ENCODE results near the gene CCDC148. TPM values are rescaled to one million over a fixed set of nuclear protein-coding genes. Genes with fewer than 3 reads are reported as not detected.

CCDC148 gene
- total and polyA plus RNA-seq, 2 experiments from 2014 or later, result 1.2 to 1.8 TPM

GRCh38 chr2:158323381-158323780 is 133.2 kb downstream of the CCDC148 start:
- H3K27ac Mint-ChIP-seq, result no peak overlapping the region
- H3K9me2 ChIP-seq (ENCODE audit: insufficient read depth), result peaks cover 3% of the 10 kb centered on the region; the same call in 1 of the 2 replicates
- 0 out of 2 replicates have a peak, but pooled peaks cover 4% of the 10 kb centered on the region for H3K36me3 ChIP-seq (ENCODE audit: insufficient read depth)
- H3K27ac ChIP-seq (ENCODE audit: low read depth), result no peak overlapping the region
- H3K79me2 ChIP-seq (replicated peaks; ENCODE audit: insufficient read depth), result no peaks in the 10 kb centered on the region
- no peak overlapping the region for H3K4me3 Mint-ChIP-seq
- peaks cover 3% of the 10 kb centered on the region for H3K27me3 Mint-ChIP-seq (ENCODE audit: insufficient read depth, low read depth, poor library complexity)
- peaks cover 5% of the 10 kb centered on the region for H3K4me1 Mint-ChIP-seq
- ATAC-seq (no peak), DNase-seq (ENCODE audit: low spot score) (no peak)
- no peak overlapping the region for H2AFZ ChIP-seq
- H3K4me3 ChIP-seq, result no peak overlapping the region
- H3F3A ChIP-seq (replicated peaks; ENCODE audit: low read depth), result no peaks in the 10 kb centered on the region
- H3K27me3 ChIP-seq (ENCODE audit: insufficient read depth), result no peaks in the 10 kb centered on the region
- TF ChIP-seq ZNF114 (CRISPR knock-in tag; IDR thresholded peaks at IDR 0.05) (no peak), REST (IDR thresholded peaks at IDR 0.05; ENCODE audit: unreplicated experiment) (no peak), EZH2 (IDR thresholded peaks at IDR 0.05; ENCODE audit: low read depth, unreplicated experiment) (no peak), ZNF331 (CRISPR knock-in tag; IDR thresholded peaks at IDR 0.05; ENCODE audit: low read depth) (no peak), NANOG (IDR thresholded peaks at IDR 0.05; ENCODE audit: borderline replicate concordance) (no peak), ETS1 (IDR thresholded peaks at IDR 0.05) (no peak), STAT1 (IDR thresholded peaks at IDR 0.05; ENCODE audit: unreplicated experiment) (no peak), ZNF462 (CRISPR knock-in tag; IDR thresholded peaks at IDR 0.05) (no peak), JUNB (IDR thresholded peaks at IDR 0.05; ENCODE audit: unreplicated experiment) (no peak), POLR2AphosphoS5 (IDR thresholded peaks at IDR 0.05; ENCODE audit: low read depth) (no peak), EZH2phosphoT487 (IDR thresholded peaks at IDR 0.05; ENCODE audit: unreplicated experiment) (no peak), CREB1 (CRISPR knock-in tag; IDR thresholded peaks at IDR 0.05; ENCODE audit: low read depth) (no peak)
- TF ChIP-seq, protein P1, sequence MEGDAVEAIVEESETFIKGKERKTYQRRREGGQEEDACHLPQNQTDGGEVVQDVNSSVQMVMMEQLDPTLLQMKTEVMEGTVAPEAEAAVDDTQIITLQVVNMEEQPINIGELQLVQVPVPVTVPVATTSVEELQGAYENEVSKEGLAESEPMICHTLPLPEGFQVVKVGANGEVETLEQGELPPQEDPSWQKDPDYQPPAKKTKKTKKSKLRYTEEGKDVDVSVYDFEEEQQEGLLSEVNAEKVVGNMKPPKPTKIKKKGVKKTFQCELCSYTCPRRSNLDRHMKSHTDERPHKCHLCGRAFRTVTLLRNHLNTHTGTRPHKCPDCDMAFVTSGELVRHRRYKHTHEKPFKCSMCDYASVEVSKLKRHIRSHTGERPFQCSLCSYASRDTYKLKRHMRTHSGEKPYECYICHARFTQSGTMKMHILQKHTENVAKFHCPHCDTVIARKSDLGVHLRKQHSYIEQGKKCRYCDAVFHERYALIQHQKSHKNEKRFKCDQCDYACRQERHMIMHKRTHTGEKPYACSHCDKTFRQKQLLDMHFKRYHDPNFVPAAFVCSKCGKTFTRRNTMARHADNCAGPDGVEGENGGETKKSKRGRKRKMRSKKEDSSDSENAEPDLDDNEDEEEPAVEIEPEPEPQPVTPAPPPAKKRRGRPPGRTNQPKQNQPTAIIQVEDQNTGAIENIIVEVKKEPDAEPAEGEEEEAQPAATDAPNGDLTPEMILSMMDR (conservative IDR thresholded peaks at IDR 0.05; ENCODE audit: low read depth in 2 of 2), result no peak
- peaks cover 17% of the 10 kb centered on the region for H3K9me3 Mint-ChIP-seq
- peaks cover 15% of the 10 kb centered on the region; the same call in 2 of the 3 replicates for H3K36me3 Mint-ChIP-seq (ENCODE audit: low read depth)
- H3K4me2 ChIP-seq, result no peak overlapping the region
- H3K4me1 ChIP-seq (ENCODE audit: insufficient read depth), result no peaks in the 10 kb centered on the region
- no peaks in the 10 kb centered on the region for H4K20me1 ChIP-seq (replicated peaks; ENCODE audit: insufficient read depth)

Measured in GM23338 (cell line).